ENCODE results near the gene SPANXB1. TPM values are rescaled to one million over a fixed set of nuclear protein-coding genes. Genes with fewer than 3 reads are reported as not detected.
"Not testable (repeated sequence)": the region's sequence is repeated elsewhere in the genome, so short reads cannot be mapped to it uniquely, and the experiment has no call there.

The SPANXB1 gene
- total and polyA plus RNA-seq, 12 donors = not detected

- Histone ChIP-seq H3K4me3 (no peak overlapping the region), H3K36me3 (replicated peaks in 1 of 2) (no peaks in the 10 kb centered on the region), H3K27me3 (peaks cover 9% of the 10 kb centered on the region), H3K9me3 (replicated peaks in 1 of 3) (no peaks in the 10 kb centered on the region), H3K4me1 (replicated peaks in 1 of 2) (no peaks in the 10 kb centered on the region), H3K27ac (no peak overlapping the region)
- DNase-seq = no peak
- intact Hi-C loops (cut with DNase I) = no loop called here
- TF ChIP-seq CTCF (IDR thresholded peaks at IDR 0.05) (no peak), POLR2A (IDR thresholded peaks at IDR 0.05) (no peak)
- 84 to 98% (median 94%) methylated on average over 3 of the region's 3 CpGs for WGBS, 4 donors
Measured at GRCh38 chrX:140980271-140980670, 22.1 kb upstream of the SPANXB1 start.

- intact Hi-C loops (cut with DNase I) = no loop called here
- 41 to 57% (median 47%) methylated on average over 1 of the region's 1 CpG for WGBS, 4 donors
- DNase-seq = no peak
Measured at GRCh38 chrX:140983730-140984129, 18.7 kb upstream of the SPANXB1 start.

GRCh38 chrX:141005243-141005642 lies 2.8 kb downstream of the SPANXB1 start:
- H3K9me3 ChIP-seq (replicated peaks in 1 of 3); H3K27ac ChIP-seq; intact Hi-C loops (cut with DNase I); H3K4me3 ChIP-seq; DNase-seq; H3K4me1 ChIP-seq (replicated peaks in 1 of 2); H3K27me3 ChIP-seq; H3K36me3 ChIP-seq (replicated peaks in 1 of 2): not testable (repeated sequence)
- 54 to 67% (median 58%) methylated on average over 3 to 5 of the region's 6 CpGs; no CpG with 5 or more reads in 1 of the 4 donors for WGBS, 4 donors

More at GRCh38 chrX:140983730-140984129, 18.7 kb upstream of the SPANXB1 start:
- TF ChIP-seq CTCF (IDR thresholded peaks at IDR 0.05) (no peak), POLR2A (IDR thresholded peaks at IDR 0.05) (no peak)
- H3K27ac ChIP-seq = no peak overlapping the region
- no peaks in the 10 kb centered on the region for H3K36me3 ChIP-seq (replicated peaks in 1 of 2)
- H3K4me1 ChIP-seq (replicated peaks in 1 of 2) = no peaks in the 10 kb centered on the region
- H3K4me3 ChIP-seq = no peak overlapping the region
- H3K27me3 ChIP-seq = no peaks in the 10 kb centered on the region
- H3K9me3 ChIP-seq (replicated peaks in 1 of 3) = no peaks in the 10 kb centered on the region

- H3K4me3 ChIP-seq; DNase-seq; intact Hi-C loops (cut with DNase I); H3K36me3 ChIP-seq (replicated peaks in 1 of 2); H3K4me1 ChIP-seq (replicated peaks in 1 of 2); H3K9me3 ChIP-seq (replicated peaks in 1 of 3); H3K27me3 ChIP-seq; H3K27ac ChIP-seq: not testable (repeated sequence)
- 58 to 78% (median 74%) methylated on average over 3 to 9 of the region's 14 CpGs for WGBS, 4 donors
Measured at GRCh38 chrX:141044246-141044645, 41.9 kb downstream of the SPANXB1 start.

GRCh38 chrX:141049878-141050277 lies 47.5 kb downstream of the SPANXB1 start:
- H3K36me3 ChIP-seq (replicated peaks in 1 of 2); intact Hi-C loops (cut with DNase I); H3K9me3 ChIP-seq (replicated peaks in 1 of 3); H3K4me1 ChIP-seq (replicated peaks in 1 of 2); H3K27me3 ChIP-seq; H3K27ac ChIP-seq; DNase-seq; H3K4me3 ChIP-seq: not testable (repeated sequence)
- WGBS, 4 donors = 81 to 97% (median 92%) methylated on average over 3 of the region's 3 CpGs

- H3K36me3 ChIP-seq (replicated peaks in 1 of 2); H3K4me1 ChIP-seq (replicated peaks in 1 of 2); H3K27me3 ChIP-seq; H3K4me3 ChIP-seq; H3K27ac ChIP-seq; DNase-seq; H3K9me3 ChIP-seq (replicated peaks in 1 of 3); intact Hi-C loops (cut with DNase I): not testable (repeated sequence)
- WGBS, 4 donors = 41 to 60% (median 51%) methylated on average over 4 to 5 of the region's 5 CpGs; no CpG with 5 or more reads in 1 of the 4 donors
Measured at GRCh38 chrX:141052098-141052497, 49.7 kb downstream of the SPANXB1 start.

Other genes with a start within 250 kb of the SPANXB1 start
- gene LDOC1, start 174.5 kb downstream of the SPANXB1 start, total RNA-seq = 10 to 100 TPM in 7 of 9 donors, 1 to 10 TPM in 2; 6.4 to 47.6 (median 24.5) TPM
- gene LDOC1, start 174.5 kb downstream of the SPANXB1 start, polyA plus RNA-seq = 10 to 100 TPM; 44.1 to 65.9 (median 54.1) TPM
- gene SPANXC, start 239.9 kb downstream of the SPANXB1 start, total RNA-seq = not detected
- not detected for gene SPANXC, start 239.9 kb downstream of the SPANXB1 start, polyA plus RNA-seq

Data from adrenal gland (tissue), 12 donors.